ENCODE data around the gene JAZF1.

JAZF1 gene

GRCh38 chr7:28138837-28139236, 41.8 kb downstream of the JAZF1 start:
- no peaks in the 10 kb centered on the region for H3K36me3 ChIP-seq (replicated peaks; ENCODE audit: insufficient read depth, low read length)
- H2AFZ ChIP-seq (ENCODE audit: low read length): no peak overlapping the region
- H3K4me1 ChIP-seq (ENCODE audit: low read length): no peaks in the 10 kb centered on the region
- H4K20me1 ChIP-seq (ENCODE audit: insufficient read depth, low read length): no peaks in the 10 kb centered on the region
- DNase-seq: no peak
- no peaks in the 10 kb centered on the region for H3K9me3 ChIP-seq (replicated peaks; ENCODE audit: insufficient read depth, low read length)
- H3K4me3 ChIP-seq (ENCODE audit: low read length): no peak overlapping the region
- no peaks in the 10 kb centered on the region for H3F3A ChIP-seq (ENCODE audit: insufficient read depth, low read length)
- no peak for TF ChIP-seq EZH2 (optimal IDR thresholded peaks at IDR 0.05; ENCODE audit: low read depth, low read length)
- TF ChIP-seq EZH2phosphoT487 (IDR thresholded peaks at IDR 0.05; ENCODE audit: low read length): no peak
- no peak for TF ChIP-seq CTCF (IDR thresholded peaks at IDR 0.05; ENCODE audit: low read length)
- no peak overlapping the region for H3K27ac ChIP-seq (ENCODE audit: low read length)
- no peaks in the 10 kb centered on the region for H3K27me3 ChIP-seq (replicated peaks; ENCODE audit: insufficient read depth, low read length)
- no peak overlapping the region for H3K9ac ChIP-seq (ENCODE audit: low read length)
- no peaks in the 10 kb centered on the region for H3K9me2 ChIP-seq (replicated peaks; ENCODE audit: insufficient read depth, low read length)
- no peak overlapping the region for H3K4me2 ChIP-seq (ENCODE audit: low read depth, low read length)
- no peaks in the 10 kb centered on the region for H3K79me2 ChIP-seq (ENCODE audit: low read length)

GRCh38 chr7:28137463-28137862, 43.1 kb downstream of the JAZF1 start:
- no peak overlapping the region for H2AFZ ChIP-seq (ENCODE audit: low read length)
- H3K27me3 ChIP-seq (replicated peaks; ENCODE audit: insufficient read depth, low read length): no peaks in the 10 kb centered on the region
- H3K36me3 ChIP-seq (replicated peaks; ENCODE audit: insufficient read depth, low read length): no peaks in the 10 kb centered on the region
- H3K9me3 ChIP-seq (replicated peaks; ENCODE audit: insufficient read depth, low read length): no peaks in the 10 kb centered on the region
- H3K4me3 ChIP-seq (ENCODE audit: low read length): no peak overlapping the region
- no peaks in the 10 kb centered on the region for H3K79me2 ChIP-seq (ENCODE audit: low read length)
- TF ChIP-seq EZH2 (optimal IDR thresholded peaks at IDR 0.05; ENCODE audit: low read depth, low read length): no peak
- no peak for TF ChIP-seq EZH2phosphoT487 (IDR thresholded peaks at IDR 0.05; ENCODE audit: low read length)
- TF ChIP-seq CTCF (IDR thresholded peaks at IDR 0.05; ENCODE audit: low read length): no peak
- no peaks in the 10 kb centered on the region for H3F3A ChIP-seq (ENCODE audit: insufficient read depth, low read length)
- H3K4me2 ChIP-seq (ENCODE audit: low read depth, low read length): no peak overlapping the region
- no peaks in the 10 kb centered on the region for H4K20me1 ChIP-seq (ENCODE audit: insufficient read depth, low read length)
- no peak overlapping the region for H3K9ac ChIP-seq (ENCODE audit: low read length)
- no peak for DNase-seq
- no peak overlapping the region for H3K27ac ChIP-seq (ENCODE audit: low read length)
- H3K9me2 ChIP-seq (replicated peaks; ENCODE audit: insufficient read depth, low read length): no peaks in the 10 kb centered on the region
- no peaks in the 10 kb centered on the region for H3K4me1 ChIP-seq (ENCODE audit: low read length)

DNA sequence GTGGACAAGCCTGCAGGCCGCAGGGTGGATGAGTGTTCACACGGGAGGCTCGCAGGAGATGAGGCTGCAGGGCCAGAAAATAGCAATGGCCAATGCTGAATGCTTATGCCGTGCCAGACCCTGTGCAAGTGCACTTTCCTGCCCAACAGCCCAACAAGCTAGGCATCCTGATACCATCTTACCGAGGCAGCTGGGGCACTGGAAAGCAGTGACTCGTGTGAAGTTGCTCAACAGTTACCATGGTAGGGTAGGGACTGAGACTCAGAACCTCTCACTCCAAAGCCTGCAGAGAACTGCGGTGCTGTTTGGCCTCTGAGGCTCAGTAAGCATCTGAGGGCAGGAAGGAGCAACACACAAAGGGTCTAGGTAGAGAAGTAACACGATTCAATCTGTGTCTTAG, 43.7 kb downstream of the JAZF1 start:
- Histone ChIP-seq H3K4me3 (ENCODE audit: low read length) (no peak overlapping the region), H3K36me3 (replicated peaks; ENCODE audit: insufficient read depth, low read length) (no peaks in the 10 kb centered on the region), H3K79me2 (ENCODE audit: low read length) (no peaks in the 10 kb centered on the region), H3K9ac (ENCODE audit: low read length) (no peak overlapping the region), H3K27ac (ENCODE audit: low read length) (no peak overlapping the region), H3K27me3 (replicated peaks; ENCODE audit: insufficient read depth, low read length) (no peaks in the 10 kb centered on the region), H4K20me1 (ENCODE audit: insufficient read depth, low read length) (no peaks in the 10 kb centered on the region), H3K4me2 (ENCODE audit: low read depth, low read length) (no peak overlapping the region), H3F3A (ENCODE audit: insufficient read depth, low read length) (no peaks in the 10 kb centered on the region), H3K9me2 (replicated peaks; ENCODE audit: insufficient read depth, low read length) (no peaks in the 10 kb centered on the region), H2AFZ (ENCODE audit: low read length) (no peak overlapping the region), H3K9me3 (replicated peaks; ENCODE audit: insufficient read depth, low read length) (no peaks in the 10 kb centered on the region), H3K4me1 (ENCODE audit: low read length) (no peaks in the 10 kb centered on the region)
- no peak for DNase-seq
- no peak for TF ChIP-seq CTCF (IDR thresholded peaks at IDR 0.05; ENCODE audit: low read length)
- TF ChIP-seq EZH2phosphoT487 (IDR thresholded peaks at IDR 0.05; ENCODE audit: low read length): no peak
- no peak for TF ChIP-seq EZH2 (optimal IDR thresholded peaks at IDR 0.05; ENCODE audit: low read depth, low read length)

All from MM.1S (cell line).